PFSK-1 (cell line): ENCODE measurements around the gene LRIG3.

Experiments
- FOXP2 ChIP-seq: optimal IDR thresholded peaks from 2 replicates; pipeline ENCODE3; 2011; ENCODE audit warnings: borderline replicate concordance, control low read depth, inconsistent platforms; ENCODE audit not compliant: insufficient read depth; ENCODE audit errors: extremely low read length, extremely low read depth
- POLR2AphosphoS5 ChIP-seq: IDR thresholded peaks from 2 replicates; pipeline ENCODE4 v1.6.1; 2012; ENCODE audit warnings: low read depth, mild to moderate bottlenecking, control low read depth, low read length, moderate library complexity
- SIN3A ChIP-seq: IDR thresholded peaks from 2 replicates; pipeline ENCODE4 v1.6.1; 2012; ENCODE audit warnings: mild to moderate bottlenecking, low read length, moderate library complexity, borderline replicate concordance; ENCODE audit not compliant: insufficient read depth
- TAF1 ChIP-seq: IDR thresholded peaks from 2 replicates; pipeline ENCODE4 v1.6.1; 2012; ENCODE audit warnings: low read length, control low read depth, borderline replicate concordance; ENCODE audit not compliant: insufficient read depth
- TF ChIP-seq, protein P1 (sequence below), 2 experiments: IDR thresholded peaks; 2 replicates each; pipeline versions ENCODE4 v1.6.1 to v1.8.0; 2011 to 2012; ENCODE audit warnings: low read depth in 2 of 2, low read length in 2 of 2, control low read depth in 1 of 2, inconsistent platforms in 1 of 2, mild to moderate bottlenecking in 1 of 2, moderate library complexity in 1 of 2; ENCODE audit not compliant: insufficient read depth in 1 of 2

Gene LRIG3

DNA sequence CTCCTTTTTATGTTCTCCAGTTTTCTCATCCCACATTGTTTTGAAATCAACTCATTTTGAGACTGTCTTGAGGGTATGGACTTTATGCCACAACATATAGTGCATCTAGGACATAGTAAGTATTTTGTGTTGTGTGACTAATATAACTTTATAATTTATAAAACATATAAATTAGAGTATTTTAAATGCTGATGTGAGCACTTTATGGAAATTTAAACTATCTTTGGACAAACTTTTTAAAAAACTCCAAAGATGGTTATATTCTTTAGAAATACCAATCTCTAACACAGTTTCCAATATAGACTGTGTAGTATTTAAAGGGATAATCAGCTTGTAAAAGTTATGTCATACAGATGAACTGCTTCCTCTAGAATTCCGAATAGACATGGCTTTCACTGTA is 87.4 kb downstream of the LRIG3 start:
- TF ChIP-seq, protein P1, sequence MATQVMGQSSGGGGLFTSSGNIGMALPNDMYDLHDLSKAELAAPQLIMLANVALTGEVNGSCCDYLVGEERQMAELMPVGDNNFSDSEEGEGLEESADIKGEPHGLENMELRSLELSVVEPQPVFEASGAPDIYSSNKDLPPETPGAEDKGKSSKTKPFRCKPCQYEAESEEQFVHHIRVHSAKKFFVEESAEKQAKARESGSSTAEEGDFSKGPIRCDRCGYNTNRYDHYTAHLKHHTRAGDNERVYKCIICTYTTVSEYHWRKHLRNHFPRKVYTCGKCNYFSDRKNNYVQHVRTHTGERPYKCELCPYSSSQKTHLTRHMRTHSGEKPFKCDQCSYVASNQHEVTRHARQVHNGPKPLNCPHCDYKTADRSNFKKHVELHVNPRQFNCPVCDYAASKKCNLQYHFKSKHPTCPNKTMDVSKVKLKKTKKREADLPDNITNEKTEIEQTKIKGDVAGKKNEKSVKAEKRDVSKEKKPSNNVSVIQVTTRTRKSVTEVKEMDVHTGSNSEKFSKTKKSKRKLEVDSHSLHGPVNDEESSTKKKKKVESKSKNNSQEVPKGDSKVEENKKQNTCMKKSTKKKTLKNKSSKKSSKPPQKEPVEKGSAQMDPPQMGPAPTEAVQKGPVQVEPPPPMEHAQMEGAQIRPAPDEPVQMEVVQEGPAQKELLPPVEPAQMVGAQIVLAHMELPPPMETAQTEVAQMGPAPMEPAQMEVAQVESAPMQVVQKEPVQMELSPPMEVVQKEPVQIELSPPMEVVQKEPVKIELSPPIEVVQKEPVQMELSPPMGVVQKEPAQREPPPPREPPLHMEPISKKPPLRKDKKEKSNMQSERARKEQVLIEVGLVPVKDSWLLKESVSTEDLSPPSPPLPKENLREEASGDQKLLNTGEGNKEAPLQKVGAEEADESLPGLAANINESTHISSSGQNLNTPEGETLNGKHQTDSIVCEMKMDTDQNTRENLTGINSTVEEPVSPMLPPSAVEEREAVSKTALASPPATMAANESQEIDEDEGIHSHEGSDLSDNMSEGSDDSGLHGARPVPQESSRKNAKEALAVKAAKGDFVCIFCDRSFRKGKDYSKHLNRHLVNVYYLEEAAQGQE (IDR thresholded peaks at IDR 0.05; ENCODE audit: insufficient read depth in 1 of 2, low read depth in 2 of 2, low read length in 2 of 2), result no peak
- TF ChIP-seq FOXP2, result no peak
- no peak for TF ChIP-seq SIN3A
- TF ChIP-seq POLR2AphosphoS5, result no peak
- no peak for TF ChIP-seq TAF1
